Activated CD8-positive, alpha-beta memory T cell treated with anti-CD3 and anti-CD28 coated beads for 48 hours (primary cell): ENCODE results near the gene WNT11.
A peak's percentile ranks its signal among the peaks of the same experiment; 100 is the strongest.

ENCODE experiments used
- DNase-seq, 3 experiments: peaks; one replicate each; pipeline ENCODE4 v3.0.0-alpha.2; 2020; ENCODE audit warnings: low read depth in 2 of 3, low spot score in 2 of 3

WNT11 gene

DNA sequence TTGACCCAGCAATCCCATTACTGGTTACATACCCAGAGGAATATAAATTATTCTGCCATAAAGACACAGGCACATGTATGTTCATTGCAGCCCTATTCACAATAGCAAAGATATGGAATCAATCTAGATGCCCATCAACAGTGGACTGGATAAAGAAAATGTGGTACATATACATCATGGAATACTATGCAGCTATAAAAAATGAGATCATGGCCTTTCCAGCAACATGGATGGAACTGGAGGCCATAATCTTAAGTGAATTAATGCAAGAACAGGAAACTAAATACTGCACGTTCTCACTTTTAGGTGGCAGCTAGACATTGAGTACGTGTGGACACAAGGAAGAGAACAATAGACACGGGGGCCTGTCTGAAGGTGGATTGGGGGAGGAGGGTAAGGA lies 15.1 kb upstream of the WNT11 start:
- DNase-seq: no peak

DNA sequence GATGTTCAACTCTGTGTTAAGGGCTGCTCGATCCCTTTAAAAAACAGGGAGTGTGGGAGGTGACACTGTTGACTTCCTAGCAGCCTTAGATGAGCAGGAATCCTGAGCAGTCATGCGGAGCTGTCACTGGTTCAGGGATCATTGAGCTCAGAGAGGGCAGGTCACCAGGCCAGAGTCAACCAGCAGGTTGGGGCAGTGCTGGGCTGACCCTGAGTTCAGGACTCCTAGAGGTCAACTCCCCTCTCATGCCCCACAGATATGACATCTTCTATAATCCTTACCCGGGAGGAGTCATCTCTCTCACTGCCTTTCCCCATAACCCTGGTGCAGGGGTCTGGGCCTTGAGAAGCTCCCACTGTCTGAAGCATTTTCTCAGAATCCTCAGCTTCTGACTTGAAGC lies 12.9 kb upstream of the WNT11 start:
- no peak for DNase-seq

DNA sequence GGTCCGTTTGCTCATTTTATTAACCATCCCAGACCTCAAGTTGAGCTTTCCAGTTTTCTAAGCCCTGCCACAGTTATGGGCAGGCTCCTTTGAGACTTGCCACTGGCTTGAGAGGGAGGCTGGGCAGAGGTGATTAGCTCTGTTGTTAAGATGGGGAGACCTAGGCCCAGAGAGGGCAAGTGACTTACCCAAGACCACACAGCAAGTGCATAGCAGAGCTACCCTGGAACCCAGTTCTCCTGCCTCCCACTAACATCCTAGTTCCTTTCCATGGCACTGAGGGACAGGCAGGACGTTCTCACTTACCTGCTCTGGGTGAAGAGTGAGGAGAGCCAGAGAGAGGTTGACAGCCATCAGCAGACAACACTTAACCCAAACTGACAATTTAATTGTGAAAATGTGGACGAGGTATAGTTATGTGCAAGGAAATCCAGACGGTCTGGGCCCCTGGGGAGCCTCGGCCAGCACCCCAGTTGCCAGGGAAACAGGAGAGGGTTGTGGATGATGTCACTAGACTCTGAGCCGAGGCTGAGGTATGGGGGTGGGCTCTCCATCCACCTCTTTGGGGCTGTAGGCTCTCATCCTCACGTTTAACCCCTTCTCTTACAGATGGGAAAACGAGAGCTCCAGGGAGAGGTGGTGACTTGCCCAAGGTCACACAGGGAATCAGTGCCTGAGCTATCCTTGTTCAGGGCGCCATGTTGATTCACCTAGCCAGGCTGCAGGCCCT lies 12.3 kb upstream of the WNT11 start:
- no peak for DNase-seq

DNA sequence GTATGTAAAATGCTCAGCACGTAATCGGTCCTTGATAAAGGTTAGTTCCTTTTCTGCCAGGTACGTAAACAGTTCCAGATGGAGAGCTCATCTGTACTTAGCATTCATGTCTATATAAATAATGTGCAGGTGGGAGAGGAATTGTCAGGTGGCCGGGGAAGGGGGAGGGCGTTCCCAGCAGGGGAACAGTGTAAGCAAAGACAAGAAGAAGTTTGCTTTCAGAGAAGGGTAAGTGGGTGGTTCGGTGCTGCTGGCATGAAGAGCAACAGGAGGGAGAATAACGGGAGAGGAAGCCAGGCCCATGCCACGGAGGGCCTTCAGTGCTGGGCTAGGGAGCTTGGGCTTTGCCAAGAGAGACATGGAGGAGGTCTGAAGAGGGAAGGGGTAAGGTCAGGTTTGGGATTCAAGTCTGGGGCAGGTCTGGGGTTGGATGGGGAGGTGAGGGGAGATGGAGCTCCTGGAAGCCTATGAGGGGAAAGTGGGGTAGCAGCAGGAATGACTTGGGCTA lies 11.4 kb upstream of the WNT11 start:
- no peak for DNase-seq

DNA sequence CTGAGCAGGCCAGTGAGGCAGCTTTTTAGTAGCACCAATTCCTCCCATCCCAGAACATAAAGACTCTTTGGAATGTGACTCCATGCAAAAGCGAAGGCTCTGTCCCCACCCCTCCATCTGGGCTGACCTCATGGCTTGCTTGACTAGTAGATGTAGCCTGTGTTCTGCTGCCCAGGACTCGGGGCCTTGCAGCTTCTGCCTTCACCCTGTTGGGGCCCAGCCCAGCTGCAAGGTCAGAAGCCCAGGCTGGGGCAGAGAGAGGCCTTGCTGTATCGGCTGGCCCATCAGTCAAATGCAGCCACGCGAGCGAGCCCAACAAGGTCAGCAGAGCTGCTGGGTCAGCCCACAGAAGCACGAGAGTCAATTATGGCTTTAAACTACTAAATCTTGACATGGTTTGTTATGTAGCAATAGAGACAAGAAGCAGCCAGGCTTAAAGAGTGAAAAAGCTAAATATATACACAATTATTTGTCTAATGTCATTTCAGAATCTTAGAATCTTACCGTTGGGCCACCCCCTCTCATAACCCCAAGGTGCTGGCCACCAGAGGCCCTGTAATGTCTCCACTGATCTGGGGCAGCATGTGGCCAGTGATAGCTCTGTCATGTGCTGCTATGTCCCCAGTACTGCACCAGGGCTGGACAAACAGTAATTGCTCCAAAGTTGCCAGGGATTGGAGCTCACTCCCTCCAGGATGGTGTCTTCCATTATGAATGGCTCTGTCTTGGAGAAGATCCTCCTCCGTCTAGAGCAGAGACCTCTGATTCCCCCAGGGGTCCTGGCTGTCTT lies 10.4 kb upstream of the WNT11 start:
- no peak for DNase-seq

DNA sequence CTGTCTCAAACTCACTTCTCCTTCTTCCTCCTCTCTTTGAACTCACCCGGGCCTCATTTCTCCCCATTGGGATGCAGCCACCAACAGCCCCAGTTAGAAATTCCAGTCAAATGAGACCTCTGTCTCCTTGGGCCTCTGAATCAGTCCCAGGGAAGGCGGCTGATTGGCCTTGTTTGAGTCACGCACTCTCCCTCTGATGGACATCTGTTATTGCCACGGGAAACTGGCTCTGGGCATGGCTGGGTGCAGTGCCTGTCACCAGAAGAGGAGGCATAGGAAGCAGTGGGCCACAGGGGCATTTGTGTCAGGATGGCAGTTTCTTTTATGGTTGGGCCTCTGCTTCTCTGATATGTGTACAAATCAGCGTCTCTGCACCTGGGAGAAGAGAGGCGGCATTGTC lies 9.6 kb upstream of the WNT11 start:
- DNase-seq: no peak

DNA sequence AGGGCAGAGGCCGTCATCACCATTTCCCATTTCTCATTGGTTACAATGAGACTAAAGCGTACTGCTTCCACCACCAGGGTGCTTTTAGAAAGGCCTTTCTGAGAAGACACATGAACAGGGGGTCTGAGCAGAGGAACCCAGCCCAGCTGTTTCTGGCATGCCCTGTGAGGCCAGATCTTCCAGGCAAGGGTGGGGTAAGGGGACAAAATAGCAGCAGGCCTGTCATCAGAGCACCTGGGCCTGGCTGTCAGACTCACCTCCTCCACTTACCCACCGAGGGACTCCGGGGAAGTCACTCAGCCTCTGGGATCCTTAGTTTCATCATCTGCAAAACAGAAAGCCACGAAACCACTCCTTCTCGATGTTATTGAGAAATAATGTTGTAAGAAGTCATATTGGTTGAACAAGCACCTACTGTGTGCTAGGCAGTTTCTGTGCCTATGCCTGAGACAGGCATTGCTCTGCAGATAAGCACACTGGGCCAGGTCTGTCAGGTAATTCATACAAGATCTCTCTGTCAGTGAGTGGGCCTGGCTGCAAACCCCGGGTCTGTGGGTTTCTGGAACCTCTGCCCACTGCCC lies 8.8 kb upstream of the WNT11 start:
- no peak for DNase-seq

DNA sequence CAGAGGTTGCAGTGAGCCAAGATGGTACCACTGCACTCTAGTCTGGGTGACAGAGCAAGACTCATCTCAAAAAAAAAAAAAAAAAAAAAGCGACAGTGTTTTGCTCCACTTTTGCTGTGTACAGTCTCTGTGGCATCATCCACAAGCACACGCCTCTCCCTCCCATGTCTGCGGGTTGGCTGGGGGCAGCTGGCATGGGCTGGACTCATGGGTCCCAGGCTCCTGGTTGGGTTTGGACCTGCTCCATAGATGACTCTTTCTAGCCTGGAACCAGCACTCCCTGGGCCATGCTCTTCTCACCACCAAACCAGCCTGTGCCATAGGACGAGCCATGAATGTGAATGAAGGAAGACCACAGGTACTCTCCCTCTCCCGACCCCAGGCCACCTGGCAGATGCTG lies 7.9 kb upstream of the WNT11 start:
- DNase-seq: no peak

DNA sequence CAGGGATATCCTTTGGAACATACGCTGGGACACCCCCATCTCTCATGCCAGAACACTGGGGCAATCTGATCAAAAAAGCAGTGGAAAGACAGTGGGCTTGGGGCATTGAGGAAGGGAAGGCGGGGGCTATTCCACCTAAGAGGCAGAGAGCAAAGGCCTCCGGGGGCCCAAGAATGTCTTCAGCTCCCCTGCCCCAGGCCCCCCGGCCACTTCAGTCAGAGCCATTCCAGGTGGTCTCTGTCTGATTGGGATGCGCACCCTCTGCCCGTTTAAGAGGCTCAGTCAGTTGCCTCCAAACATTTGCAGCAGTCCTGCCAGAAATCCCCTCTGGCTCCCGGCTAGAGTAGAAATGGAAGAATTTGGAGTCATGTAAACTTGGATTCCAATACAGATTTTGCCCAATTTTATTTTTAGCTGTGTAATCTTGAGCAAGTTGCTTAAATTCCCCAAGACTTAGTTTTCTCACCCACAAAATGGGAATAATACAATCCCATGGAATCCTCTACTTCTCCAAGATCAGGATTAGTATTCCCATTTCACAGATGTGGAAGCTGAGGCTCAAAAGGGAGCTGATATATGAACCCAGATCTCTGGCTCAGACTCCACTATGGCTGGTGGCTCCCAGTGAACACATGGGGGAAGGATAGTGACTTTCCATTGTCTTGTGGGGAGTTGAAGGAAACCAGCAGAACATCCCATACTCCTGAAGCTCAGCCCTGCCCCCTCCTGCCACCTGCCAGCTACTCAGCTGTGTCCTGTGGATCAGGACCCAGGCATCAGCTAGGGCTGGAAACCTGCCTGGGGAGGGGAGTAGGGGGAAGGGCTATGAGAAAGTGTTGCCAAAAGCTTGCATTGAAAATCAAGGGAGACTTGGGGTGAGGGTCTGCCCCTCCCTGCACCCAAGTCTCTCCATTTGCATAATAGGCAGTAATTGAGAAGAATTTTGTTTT lies 6.1 kb upstream of the WNT11 start:
- DNase-seq: no peak

DNA sequence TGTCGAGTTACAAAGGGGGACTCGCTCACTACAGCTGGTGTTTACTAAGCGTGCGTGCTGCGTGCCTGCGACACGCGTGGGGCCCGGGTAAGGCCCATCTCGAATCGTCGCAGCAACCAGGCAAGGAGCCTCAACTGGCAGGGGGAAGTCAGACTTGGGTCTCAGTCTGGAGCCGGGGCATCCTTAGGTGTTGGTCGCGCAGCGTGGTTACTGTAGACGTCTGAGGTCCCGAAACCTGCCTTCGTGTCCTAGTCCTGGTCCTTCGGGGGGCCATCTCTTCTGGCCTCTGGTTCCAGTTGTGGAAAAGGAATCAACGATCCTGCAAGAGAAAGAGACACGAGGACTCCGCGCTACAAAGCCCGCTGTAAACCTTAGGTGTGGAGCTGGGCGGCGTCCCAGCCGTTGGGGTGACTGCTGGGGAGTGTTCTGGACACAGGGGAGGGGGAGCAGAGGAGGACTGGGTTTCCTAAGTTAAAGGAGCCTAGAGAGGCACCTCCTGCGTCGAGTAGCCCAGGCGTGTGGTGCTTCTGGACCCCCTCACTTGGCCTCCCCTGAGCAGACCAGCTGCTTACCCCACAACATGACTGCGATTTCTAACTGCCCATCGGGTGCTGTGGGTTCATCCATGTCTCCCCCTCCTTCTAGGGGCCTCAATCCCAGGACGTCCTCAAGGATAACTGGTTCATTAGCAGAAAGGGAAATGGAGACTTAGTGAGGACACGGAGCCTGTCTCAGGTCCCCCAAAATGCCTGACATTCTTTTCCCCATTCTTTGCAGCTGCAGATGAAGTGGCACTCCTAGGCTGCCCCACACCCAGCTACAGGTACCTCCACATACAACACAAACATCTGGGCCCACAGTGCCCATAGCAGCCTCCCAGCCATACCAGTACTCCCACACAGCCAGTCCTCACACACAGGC lies 4.9 kb upstream of the WNT11 start:
- no peak for DNase-seq

DNA sequence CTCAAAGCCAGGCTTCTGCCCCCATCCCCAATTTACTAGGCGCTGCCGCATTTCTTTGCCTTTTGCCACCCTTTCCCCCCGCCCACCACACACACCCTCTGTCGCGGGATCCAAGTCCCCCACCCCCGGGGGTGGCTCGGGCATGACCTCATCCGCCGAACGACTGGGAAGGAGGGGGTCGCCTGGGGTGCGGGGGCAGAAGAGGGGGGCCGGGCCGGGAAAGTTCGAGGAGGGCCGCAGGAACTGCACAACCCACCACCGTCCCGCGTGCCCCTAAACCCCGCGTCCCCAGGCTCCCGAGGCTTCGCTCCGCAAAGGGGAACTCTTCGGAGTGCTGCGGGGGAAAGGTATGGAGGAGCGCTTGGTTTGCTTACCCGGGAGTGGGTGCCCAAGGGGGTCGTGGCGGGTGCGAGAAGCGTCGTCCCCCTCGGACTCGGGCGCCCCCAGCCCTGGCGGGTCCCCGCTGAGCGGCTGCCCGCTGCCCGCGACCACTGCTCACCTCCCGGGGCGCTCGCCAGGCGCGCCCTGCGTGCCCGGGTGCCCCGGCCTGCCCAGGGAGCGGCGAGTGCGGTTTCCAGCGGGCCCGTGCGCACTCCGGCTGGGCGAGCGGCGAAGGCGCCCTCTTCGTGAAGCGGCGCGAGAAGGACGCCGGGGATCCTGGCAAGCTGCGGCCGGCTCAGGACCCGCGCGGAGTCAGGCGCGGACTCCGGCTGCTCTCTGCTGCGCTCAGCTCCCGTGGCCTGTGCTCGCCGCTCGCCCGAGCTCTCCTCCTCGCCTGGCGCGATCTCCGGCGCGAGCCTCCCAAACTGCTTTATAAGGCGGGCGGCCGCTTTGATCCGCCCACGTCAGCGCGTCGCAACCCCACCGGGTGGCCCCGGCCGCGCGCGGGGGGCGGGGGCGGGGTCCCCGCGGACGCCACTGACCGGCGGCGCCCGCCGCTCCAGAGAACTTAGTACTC lies 4.0 kb upstream of the WNT11 start:
- no peak for DNase-seq

DNA sequence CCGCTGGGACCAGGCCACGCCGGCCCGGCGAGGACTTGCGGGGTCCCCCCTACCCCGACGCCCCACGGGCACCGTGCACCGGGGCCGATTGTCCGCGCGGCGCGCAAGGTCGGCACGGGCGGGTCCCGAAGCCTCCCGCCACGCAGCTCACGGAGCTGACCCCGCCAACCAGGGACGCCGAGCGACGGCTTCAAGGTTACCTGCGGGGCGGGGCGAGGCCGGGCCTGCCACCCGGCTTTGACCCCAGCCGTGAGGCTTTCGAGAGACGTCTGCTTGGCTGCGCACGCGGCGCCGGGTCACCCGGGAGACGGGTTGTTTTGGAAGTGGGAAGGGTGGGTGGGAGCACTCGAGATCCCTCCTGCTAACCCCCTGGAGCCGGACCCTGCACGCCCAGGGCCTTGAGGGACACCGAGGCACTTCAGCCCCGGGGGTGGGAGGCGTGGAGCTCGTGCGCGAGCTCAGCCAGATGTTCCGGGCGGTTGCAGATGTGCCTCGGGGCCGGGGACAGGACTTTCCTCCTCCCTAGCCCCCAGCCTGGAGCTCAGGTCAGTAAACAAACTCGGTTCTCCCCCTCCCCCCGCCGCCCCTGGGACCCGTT lies 3.2 kb upstream of the WNT11 start:
- no peak for DNase-seq

DNA sequence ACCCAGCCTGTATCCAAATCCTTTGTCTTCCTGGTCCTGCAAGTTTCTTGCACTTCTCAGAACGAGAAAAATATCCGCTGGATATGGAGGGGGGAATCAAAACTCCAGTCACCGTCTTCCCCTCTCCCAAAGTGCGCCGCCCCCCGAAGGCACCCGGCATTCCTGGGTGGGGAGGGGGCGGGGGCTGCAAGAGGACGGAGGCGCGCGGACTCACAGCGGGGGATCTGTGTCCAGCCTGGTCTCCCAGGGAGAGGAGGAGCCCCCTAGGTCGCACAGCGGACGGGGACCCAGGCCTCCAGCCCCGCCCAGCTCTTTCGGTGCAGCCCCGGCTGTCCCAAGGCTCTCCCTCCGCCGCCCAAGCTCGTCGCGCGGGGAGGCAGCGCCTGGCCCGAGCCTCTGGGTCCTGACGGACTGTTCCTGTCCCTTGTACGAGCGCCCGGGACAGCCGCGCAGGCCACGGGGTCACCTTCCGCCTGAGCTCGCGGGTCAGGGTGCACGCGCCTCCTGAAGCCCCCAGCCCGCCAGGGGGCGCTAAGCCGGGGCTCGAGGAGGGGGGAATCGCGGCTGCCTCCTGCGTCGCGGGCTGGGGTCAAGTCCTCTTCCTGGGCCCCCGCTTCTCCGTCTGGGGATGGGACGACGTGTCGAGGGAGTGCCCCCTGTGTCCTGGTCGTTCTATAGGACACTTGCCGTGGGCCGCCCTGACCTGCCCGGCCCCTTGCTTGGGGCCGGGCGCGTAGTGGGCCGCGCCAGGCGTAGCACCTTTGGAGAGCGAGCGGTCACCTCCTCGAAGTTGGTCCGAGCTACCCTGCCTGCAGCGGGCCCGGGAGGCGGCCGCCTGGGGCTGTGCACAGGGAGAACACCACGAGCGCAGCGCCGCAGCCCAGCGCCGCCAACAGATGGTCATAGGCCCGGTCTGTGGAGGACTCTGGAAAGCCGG lies 2.4 kb upstream of the WNT11 start:
- peak; percentile 51 to 72 (median 69) for DNase-seq

DNA sequence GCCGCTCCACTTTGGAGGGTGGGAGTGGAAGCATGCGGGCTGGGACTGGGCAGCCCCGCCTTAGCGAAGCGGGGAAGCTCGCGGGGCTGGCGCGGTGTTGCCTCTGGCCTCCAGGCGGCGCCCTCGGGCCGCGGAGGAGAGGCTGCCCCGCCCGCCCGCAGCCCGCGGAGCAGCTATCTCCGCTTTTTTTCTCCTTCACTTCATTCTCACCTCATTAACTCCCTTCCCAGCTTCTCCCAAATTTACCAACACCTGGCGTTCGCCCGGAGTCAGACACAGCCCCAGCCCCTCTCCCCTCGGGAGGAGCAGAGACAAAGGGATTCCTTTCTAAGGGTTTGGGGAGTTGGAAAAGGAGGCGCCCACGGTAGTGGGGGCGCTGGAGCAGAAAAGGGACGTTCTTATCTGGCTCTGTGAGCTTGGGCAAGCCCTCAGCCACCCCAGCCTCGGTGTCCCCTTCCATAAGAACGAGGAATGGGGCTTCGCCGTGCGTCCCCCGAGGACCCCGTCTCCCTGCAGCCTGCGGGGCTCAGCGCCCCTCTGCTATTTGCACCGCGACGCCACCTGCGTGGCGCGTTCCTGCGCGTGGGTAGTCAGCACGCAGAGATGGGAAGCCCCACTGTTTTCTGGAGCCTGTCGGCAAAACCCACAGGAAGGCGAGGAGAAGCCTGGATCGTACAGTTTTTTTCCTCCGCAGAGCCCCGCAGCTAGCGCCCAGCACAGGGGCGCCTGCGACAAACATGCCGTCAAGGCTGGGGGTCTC lies 1.5 kb upstream of the WNT11 start:
- DNase-seq: peak; percentile 48 to 56 (median 55)

DNA sequence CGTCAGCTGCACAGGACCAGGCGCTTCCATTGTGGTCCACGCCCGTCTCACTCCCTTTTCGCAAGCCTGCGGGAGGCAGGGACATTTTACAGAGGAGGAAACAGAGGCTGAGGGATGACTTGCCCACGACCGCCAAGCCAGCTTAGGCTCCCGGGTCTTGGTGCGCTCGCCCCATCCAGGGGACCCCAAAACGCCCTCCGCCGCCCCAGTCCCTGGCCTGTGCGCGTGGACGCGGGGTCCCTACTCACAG lies 300 bp downstream of the WNT11 start:
- DNase-seq: no peak

DNA sequence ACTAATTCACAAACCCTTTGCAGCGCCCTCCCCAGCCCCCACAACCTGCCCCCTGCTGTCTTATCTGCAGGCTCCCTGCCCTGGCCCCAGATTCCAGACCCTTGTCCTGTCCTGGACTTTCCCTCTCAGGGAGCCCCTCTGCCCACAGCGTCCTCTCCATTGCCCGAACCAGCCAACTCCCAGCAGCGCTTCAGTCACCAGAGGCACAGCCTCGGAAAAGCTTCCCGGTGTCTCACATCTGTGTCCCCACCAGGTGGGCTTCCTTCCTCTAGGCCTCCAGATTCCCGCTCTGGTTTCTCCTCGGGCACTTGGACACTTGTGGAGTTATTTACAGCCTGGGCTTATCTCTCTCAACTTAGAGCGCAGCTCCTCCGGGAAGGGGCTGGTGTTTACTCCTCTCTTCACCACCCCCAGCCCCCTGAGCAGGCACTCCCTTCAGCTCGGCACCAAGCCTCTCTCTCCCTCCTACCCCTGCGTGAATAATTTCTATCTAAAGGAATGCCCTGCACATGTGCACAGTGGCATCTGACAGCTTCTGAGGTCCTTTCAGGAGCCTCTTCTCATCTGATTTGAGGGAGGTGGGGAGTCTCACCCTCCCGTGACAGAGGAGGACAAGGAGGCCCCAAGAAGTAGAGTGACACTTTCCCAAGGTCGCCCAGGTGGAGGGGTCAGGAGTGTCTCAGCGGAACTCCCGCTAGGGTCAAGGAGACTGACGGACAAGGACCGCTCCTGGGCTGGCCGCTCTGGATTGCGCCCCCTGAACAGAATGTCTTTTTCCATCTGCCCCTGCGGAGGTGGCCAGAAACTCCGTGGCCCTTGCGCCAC lies 838 bp downstream of the WNT11 start:
- DNase-seq: no peak
